ENCODE measurements around the gene PRPF40B. TPM values are rescaled to one million over a fixed set of nuclear protein-coding genes. Genes with fewer than 3 reads are reported as not detected.

Gene PRPF40B
- total RNA-seq, 1 experiment from 2014 or later = 27.5 TPM

DNA sequence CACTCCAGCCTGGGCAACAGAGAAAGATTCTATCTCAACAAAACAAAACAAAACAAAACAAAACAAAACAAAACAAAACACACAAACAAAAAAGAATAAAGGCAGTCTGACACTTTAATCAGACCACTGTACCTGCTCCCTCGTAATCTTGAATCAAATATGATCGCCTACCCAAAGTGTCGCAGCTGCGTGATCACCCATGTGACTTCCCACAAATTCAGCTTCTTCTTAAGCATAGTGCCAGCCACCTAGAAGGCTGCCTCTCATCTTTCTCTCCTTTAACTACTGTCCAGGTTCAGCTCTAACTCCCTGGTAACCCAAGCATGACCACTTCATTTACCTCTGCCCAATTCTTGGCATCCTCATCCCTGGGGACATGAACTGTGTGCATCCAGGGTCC lies 46.4 kb downstream of the PRPF40B start:
- CTCF ChIA-PET = no interaction called here

GRCh38 chr12:49671031-49671765 lies 47.8 kb downstream of the PRPF40B start:
- ChIA-PET POLR2A (ENCODE audit: unreplicated experiment) (interaction anchor here (0.7 kb wide), 1 partner anchor 148 kb away, joined by 5 read pairs; no protein-coding TSS in a partner anchor), CTCF (no interaction called here)
- Histone ChIP-seq H3K27me3 (ENCODE audit: insufficient read depth, low read depth) (no peaks in the 10 kb centered on the region), H3K9me2 (ENCODE audit: insufficient read depth) (no peaks in the 10 kb centered on the region), H3K4me3 (no peak overlapping the region), H3K9me3 (ENCODE audit: insufficient read depth, low read depth) (no peaks in the 10 kb centered on the region), H3K4me2 (no peak overlapping the region), H3F3A (ENCODE audit: insufficient read depth, low read depth) (no peaks in the 10 kb centered on the region), H2AFZ (no peak overlapping the region), H3K79me2 (ENCODE audit: low read depth) (no peaks in the 10 kb centered on the region), H3K27ac (no peak overlapping the region), H3K4me1 (replicated peaks; ENCODE audit: insufficient read depth) (no peaks in the 10 kb centered on the region), H3K36me3 (ENCODE audit: low read depth) (no peaks in the 10 kb centered on the region), H4K20me1 (ENCODE audit: insufficient read depth) (no peaks in the 10 kb centered on the region)
- intact Hi-C loops (cut with micrococcal nuclease; ENCODE audit: unreplicated experiment) = no loop called here
- TF ChIP-seq CTCF (conservative IDR thresholded peaks at IDR 0.05) = no peak
- no peak for TF ChIP-seq EZH2 (IDR thresholded peaks at IDR 0.05; ENCODE audit: low read depth)
- no peak for DNase-seq
- no TSS peak for BruUV-seq (replicated peaks)

More for the DNA sequence above, 46.4 kb downstream of the PRPF40B start:
- BruUV-seq (replicated peaks) = no TSS peak
- no peak overlapping the region for H3K4me2 ChIP-seq
- H3K4me1 ChIP-seq (replicated peaks; ENCODE audit: insufficient read depth) = no peaks in the 10 kb centered on the region
- H3K27ac ChIP-seq = no peak overlapping the region
- H3K36me3 ChIP-seq (ENCODE audit: low read depth) = no peaks in the 10 kb centered on the region
- no peak overlapping the region for H3K4me3 ChIP-seq
- intact Hi-C loops (cut with micrococcal nuclease; ENCODE audit: unreplicated experiment) = no loop called here
- no peaks in the 10 kb centered on the region for H3F3A ChIP-seq (ENCODE audit: insufficient read depth, low read depth)
- H4K20me1 ChIP-seq (ENCODE audit: insufficient read depth) = no peaks in the 10 kb centered on the region
- H3K27me3 ChIP-seq (ENCODE audit: insufficient read depth, low read depth) = no peaks in the 10 kb centered on the region
- no peak overlapping the region for H2AFZ ChIP-seq
- H3K79me2 ChIP-seq (ENCODE audit: low read depth) = no peaks in the 10 kb centered on the region
- POLR2A ChIA-PET (ENCODE audit: unreplicated experiment) = interaction anchor here (0.6 kb wide), 1 partner anchor 29 kb away, joined by 3 read pairs; no protein-coding TSS in a partner anchor
- H3K9me2 ChIP-seq (ENCODE audit: insufficient read depth) = no peaks in the 10 kb centered on the region
- TF ChIP-seq CTCF (conservative IDR thresholded peaks at IDR 0.05) = no peak
- no peak for TF ChIP-seq EZH2 (IDR thresholded peaks at IDR 0.05; ENCODE audit: low read depth)
- no peak for DNase-seq
- no peaks in the 10 kb centered on the region for H3K9me3 ChIP-seq (ENCODE audit: insufficient read depth, low read depth)

DNA sequence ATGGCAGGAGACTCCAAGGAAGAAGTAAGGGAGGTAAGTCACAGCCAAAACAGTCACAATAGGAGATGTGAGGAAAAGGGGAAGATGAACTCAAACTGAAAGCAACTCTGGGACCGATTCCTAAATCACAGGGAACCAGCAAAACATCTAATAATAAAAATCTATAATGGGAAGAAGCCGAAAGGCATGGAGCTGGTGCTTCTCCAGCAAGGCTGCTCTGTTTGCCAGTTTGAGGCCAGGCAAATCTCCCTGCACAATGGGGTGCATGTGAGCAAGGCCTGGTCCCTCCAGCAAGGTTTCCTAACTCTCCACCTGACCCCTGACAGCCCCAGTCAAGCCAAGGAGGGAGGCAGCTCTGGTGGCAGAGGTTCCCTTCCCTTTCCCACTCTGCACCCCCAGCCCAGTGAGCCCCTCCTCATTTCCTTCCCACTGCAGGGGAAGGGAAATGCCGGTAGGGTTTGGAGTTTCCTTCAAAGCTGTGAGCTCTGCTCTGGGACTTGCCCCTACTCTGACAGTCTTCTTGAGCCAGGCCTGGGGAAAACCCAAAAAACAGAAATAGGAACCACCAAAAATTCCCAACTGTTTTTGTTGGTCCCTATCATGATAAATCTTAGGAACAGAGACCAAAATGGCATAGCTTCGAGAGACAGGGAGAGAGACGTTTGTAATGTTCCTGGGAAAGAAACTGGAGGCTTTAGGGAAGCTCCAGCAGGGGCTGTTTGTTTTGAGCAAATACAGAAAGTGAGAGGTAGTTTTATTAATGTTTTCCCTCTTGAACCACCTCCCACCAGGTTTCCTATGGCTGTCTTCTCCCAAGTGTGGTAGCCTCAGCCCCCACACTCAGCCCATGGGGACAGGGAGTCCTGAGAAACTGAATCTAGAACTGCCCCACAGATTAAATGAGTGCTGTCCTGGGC lies 49.2 kb downstream of the PRPF40B start:
- no peak overlapping the region for H3K4me2 ChIP-seq
- ChIA-PET CTCF (no interaction called here), POLR2A (ENCODE audit: unreplicated experiment) (no interaction called here)
- intact Hi-C loops (cut with micrococcal nuclease; ENCODE audit: unreplicated experiment) = no loop called here
- TF ChIP-seq EZH2 (IDR thresholded peaks at IDR 0.05; ENCODE audit: low read depth) = no peak
- no peak for TF ChIP-seq CTCF (conservative IDR thresholded peaks at IDR 0.05)
- H3K27me3 ChIP-seq (ENCODE audit: insufficient read depth, low read depth) = no peaks in the 10 kb centered on the region; the same call in 1 of the 2 replicates
- H3K9me3 ChIP-seq (ENCODE audit: insufficient read depth, low read depth) = no peaks in the 10 kb centered on the region
- H3F3A ChIP-seq (ENCODE audit: insufficient read depth, low read depth) = no peaks in the 10 kb centered on the region
- H3K9me2 ChIP-seq (ENCODE audit: insufficient read depth) = no peaks in the 10 kb centered on the region
- no peaks in the 10 kb centered on the region for H4K20me1 ChIP-seq (ENCODE audit: insufficient read depth)
- H3K27ac ChIP-seq = no peak overlapping the region
- H3K4me1 ChIP-seq (replicated peaks; ENCODE audit: insufficient read depth) = no peaks in the 10 kb centered on the region
- no peak overlapping the region for H2AFZ ChIP-seq
- no peaks in the 10 kb centered on the region for H3K79me2 ChIP-seq (ENCODE audit: low read depth)
- H3K36me3 ChIP-seq (ENCODE audit: low read depth) = no peaks in the 10 kb centered on the region
- no peak for DNase-seq
- H3K4me3 ChIP-seq = no peak overlapping the region
- BruUV-seq (replicated peaks) = no TSS peak
